Tibial artery (tissue), 4 donors: ENCODE data around the gene FAM193A.
"Not testable (repeated sequence)": the region's sequence is repeated elsewhere in the genome, so short reads cannot be mapped to it uniquely, and the experiment has no call there.

Source experiments
- DNase-seq, 2 donors: peaks; one replicate each; pipeline ENCODE4 v3.0.0-alpha.2; 2019
- H3K27ac ChIP-seq, 2 donors: fragments of 200-600 bp; sonication (generic) in 1 of 2; 1 replicate in 1 of 2; 2 replicates in 1 of 2; pipeline ENCODE4 v1.5.1; 2018 to 2019; ENCODE audit warnings: mild to moderate bottlenecking in 1 of 2
- H3K27me3 ChIP-seq, 2 donors: fragments of 200-600 bp; sonication (generic) in 1 of 2; one replicate each; pipeline versions ENCODE4 v1.5.1 to v1.6.0; 2016 to 2019
- H3K36me3 ChIP-seq, 3 donors: fragments of 200-600 bp; sonication (generic) in 2 of 3; one replicate each; pipeline ENCODE4 v1.5.1; 2016 to 2019; ENCODE audit warnings: mild to moderate bottlenecking in 2 of 3
- H3K4me1 ChIP-seq, 4 donors: fragments of 200-600 bp; sonication (generic) in 2 of 4; 1 replicate in 3 of 4; 2 replicates in 1 of 4; pipeline ENCODE4 v1.5.1; 2016 to 2019
- H3K4me3 ChIP-seq, 2 donors: fragments of 200-600 bp; sonication (generic) in 1 of 2; 1 replicate in 1 of 2; 2 replicates in 1 of 2; pipeline ENCODE4 v1.5.1; 2018 to 2019; ENCODE audit warnings: mild to moderate bottlenecking in 2 of 2
- H3K9me3 ChIP-seq, 3 donors: fragments of 200-600 bp; sonication (generic) in 1 of 3; one replicate each; pipeline ENCODE4 v1.5.1; 2016 to 2019
- CTCF ChIP-seq, 2 experiments: fragments of 200-600 bp in 1 of 2; fragments of 450-650 bp in 1 of 2; IDR thresholded peaks; one replicate each; pipeline ENCODE4 v1.5.1; 2017 to 2019; ENCODE audit warnings: antibody characterized with exemption in 2 of 2, mild to moderate bottlenecking in 1 of 2, moderate library complexity in 1 of 2
- intact Hi-C: fragments of 100-400 bp; cut with DNase I; formaldehyde crosslinking; loops from one replicate; pipeline ENCODE4 v1.15.0; 2023; ENCODE audit warnings: low total_unique reads

The FAM193A gene

GRCh38 chr4:2722033-2722432 lies 185.6 kb downstream of the FAM193A start:
- no peak overlapping the region for H3K27ac ChIP-seq
- H3K36me3 ChIP-seq = peaks cover 26 to 59% (median 55%) of the 10 kb centered on the region in 3 donors
- H3K9me3 ChIP-seq = no peaks in the 10 kb centered on the region
- no peak for TF ChIP-seq CTCF (IDR thresholded peaks at IDR 0.05)
- H3K4me1 ChIP-seq = no peaks in the 10 kb centered on the region
- intact Hi-C loops = no loop called here
- H3K27me3 ChIP-seq = no peaks in the 10 kb centered on the region
- no peak overlapping the region for H3K4me3 ChIP-seq
- no peak for DNase-seq

DNA sequence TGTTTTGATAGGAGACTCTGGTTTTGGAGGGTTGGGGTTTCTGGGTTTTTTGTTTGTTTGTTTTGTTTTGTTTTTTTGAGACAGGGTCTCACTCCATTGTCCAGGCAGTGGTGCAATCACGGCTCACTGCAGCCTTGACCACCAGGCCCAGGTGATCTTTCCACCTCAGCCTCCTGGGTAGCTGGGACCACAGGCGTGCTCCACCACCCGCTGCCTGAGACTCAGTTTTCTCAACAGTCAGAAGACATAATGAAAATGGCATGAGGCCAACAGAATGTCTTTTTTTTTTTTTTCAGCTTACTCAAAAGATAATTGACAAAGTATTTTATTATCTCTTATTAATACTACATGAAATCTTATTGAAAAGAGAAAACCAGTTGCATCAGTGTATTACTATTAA lies 187.3 kb downstream of the FAM193A start:
- Histone ChIP-seq H3K9me3 (no peaks in the 10 kb centered on the region), H3K27me3 (no peaks in the 10 kb centered on the region), H3K4me3 (no peak overlapping the region), H3K36me3 (peaks cover 14 to 54% (median 40%) of the 10 kb centered on the region in 3 donors), H3K27ac (no peak overlapping the region), H3K4me1 (no peaks in the 10 kb centered on the region)
- intact Hi-C loops = no loop called here
- no peak for DNase-seq
- TF ChIP-seq CTCF (IDR thresholded peaks at IDR 0.05) = no peak

GRCh38 chr4:2725380-2725779 lies 188.9 kb downstream of the FAM193A start:
- Histone ChIP-seq H3K27ac (no peak overlapping the region), H3K4me1 (no peaks in the 10 kb centered on the region), H3K4me3 (no peak overlapping the region), H3K36me3 (peaks cover 21 to 52% (median 39%) of the 10 kb centered on the region in 3 donors), H3K9me3 (no peaks in the 10 kb centered on the region), H3K27me3 (no peaks in the 10 kb centered on the region)
- no peak for TF ChIP-seq CTCF (IDR thresholded peaks at IDR 0.05)
- intact Hi-C loops = no loop called here
- no peak for DNase-seq

- peaks cover 20 to 51% (median 35%) of the 10 kb centered on the region in 3 donors for H3K36me3 ChIP-seq
- H3K27ac ChIP-seq, H3K9me3 ChIP-seq, H3K4me3 ChIP-seq, H3K4me1 ChIP-seq, intact Hi-C loops, H3K27me3 ChIP-seq: not testable (repeated sequence)
- peak in 1 of 2 donors; percentile 2 for DNase-seq
Observed at GRCh38 chr4:2726881-2727280, 190.4 kb downstream of the FAM193A start.

DNA sequence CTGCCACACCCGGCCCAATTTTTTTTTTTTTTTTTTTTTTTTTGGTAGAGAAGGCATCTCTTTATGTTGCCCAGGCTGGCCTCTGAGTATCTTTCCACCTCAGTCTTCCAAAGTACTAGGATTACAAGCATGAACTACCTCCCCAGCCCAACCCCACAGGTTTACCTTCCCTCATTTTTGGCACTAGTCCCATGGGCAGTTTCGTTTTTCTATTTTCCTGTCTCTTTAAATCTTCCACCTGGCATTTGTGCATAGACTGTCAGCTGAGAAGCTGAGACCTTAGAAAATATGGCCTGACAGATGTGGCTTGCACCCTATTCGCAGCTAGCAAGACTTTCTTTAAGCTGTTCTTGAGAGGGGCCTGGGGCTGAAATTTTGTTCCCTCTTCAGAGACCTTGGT lies 191.8 kb downstream of the FAM193A start:
- Histone ChIP-seq H3K27me3 (no peaks in the 10 kb centered on the region), H3K27ac (no peak overlapping the region), H3K4me1 (no peaks in the 10 kb centered on the region), H3K36me3 (peaks cover 30 to 54% (median 43%) of the 10 kb centered on the region in 3 donors), H3K4me3 (no peak overlapping the region), H3K9me3 (no peaks in the 10 kb centered on the region)
- TF ChIP-seq CTCF (IDR thresholded peaks at IDR 0.05) = no peak
- intact Hi-C loops = no loop called here
- DNase-seq = no peak

- H3K4me3 ChIP-seq = no peak overlapping the region
- no peaks in the 10 kb centered on the region for H3K9me3 ChIP-seq
- no peaks in the 10 kb centered on the region for H3K4me1 ChIP-seq
- peaks cover 30 to 61% (median 51%) of the 10 kb centered on the region in 3 donors for H3K36me3 ChIP-seq
- H3K27ac ChIP-seq = no peak overlapping the region
- no peaks in the 10 kb centered on the region for H3K27me3 ChIP-seq
- intact Hi-C loops = no loop called here
- DNase-seq = no peak
- no peak for TF ChIP-seq CTCF (IDR thresholded peaks at IDR 0.05)
Observed at GRCh38 chr4:2728806-2729532, 192.5 kb downstream of the FAM193A start.
